Prostate gland (tissue), 2 donors: ENCODE data around the gene CAV3.

ENCODE experiments used
- CTCF ChIP-seq, 4 experiments: fragments of 200-600 bp in 2 of 4; fragments of 450-650 bp in 2 of 4; sonication (generic) in 2 of 4; IDR thresholded peaks; 1 replicate in 3 of 4; 2 replicates in 1 of 4; pipeline ENCODE4 v1.5.1; 2016 to 2019; ENCODE audit warnings: antibody characterized with exemption in 4 of 4, mild to moderate bottlenecking in 2 of 4, moderate library complexity in 2 of 4
- POLR2A ChIP-seq: fragments of 450-650 bp; IDR thresholded peaks from one replicate; pipeline ENCODE4 v1.6.1; 2016; ENCODE audit warnings: antibody characterized with exemption, mild to moderate bottlenecking
- POLR2AphosphoS5 ChIP-seq: sonication (generic); formaldehyde crosslinking; IDR thresholded peaks from one replicate; pipeline ENCODE4 v1.6.1; 2017; ENCODE audit warnings: antibody characterized with exemption

- TF ChIP-seq POLR2A (no peak), CTCF (IDR thresholded peaks at IDR 0.05) (no peak), POLR2AphosphoS5 (no peak)
These were observed 44.9 kb downstream of the CAV3 start for GRCh38 chr3:8778475-8778874.
